Stimulated activated CD8-positive, alpha-beta memory T cell treated with anti-CD3 and anti-CD28 coated beads, Interleukin-7, amount 100 ng/mL, for 4 hours (primary cell): ENCODE results near the gene TGIF1.

Experiments
- DNase-seq, 2 donors: peaks; one replicate each; pipeline ENCODE4 v3.0.0-alpha.2; 2020; ENCODE audit warnings: low read depth in 2 of 2

TGIF1 gene

GRCh38 chr18:3482258-3482657 is 32.3 kb downstream of the TGIF1 start:
- no peak for DNase-seq

DNA sequence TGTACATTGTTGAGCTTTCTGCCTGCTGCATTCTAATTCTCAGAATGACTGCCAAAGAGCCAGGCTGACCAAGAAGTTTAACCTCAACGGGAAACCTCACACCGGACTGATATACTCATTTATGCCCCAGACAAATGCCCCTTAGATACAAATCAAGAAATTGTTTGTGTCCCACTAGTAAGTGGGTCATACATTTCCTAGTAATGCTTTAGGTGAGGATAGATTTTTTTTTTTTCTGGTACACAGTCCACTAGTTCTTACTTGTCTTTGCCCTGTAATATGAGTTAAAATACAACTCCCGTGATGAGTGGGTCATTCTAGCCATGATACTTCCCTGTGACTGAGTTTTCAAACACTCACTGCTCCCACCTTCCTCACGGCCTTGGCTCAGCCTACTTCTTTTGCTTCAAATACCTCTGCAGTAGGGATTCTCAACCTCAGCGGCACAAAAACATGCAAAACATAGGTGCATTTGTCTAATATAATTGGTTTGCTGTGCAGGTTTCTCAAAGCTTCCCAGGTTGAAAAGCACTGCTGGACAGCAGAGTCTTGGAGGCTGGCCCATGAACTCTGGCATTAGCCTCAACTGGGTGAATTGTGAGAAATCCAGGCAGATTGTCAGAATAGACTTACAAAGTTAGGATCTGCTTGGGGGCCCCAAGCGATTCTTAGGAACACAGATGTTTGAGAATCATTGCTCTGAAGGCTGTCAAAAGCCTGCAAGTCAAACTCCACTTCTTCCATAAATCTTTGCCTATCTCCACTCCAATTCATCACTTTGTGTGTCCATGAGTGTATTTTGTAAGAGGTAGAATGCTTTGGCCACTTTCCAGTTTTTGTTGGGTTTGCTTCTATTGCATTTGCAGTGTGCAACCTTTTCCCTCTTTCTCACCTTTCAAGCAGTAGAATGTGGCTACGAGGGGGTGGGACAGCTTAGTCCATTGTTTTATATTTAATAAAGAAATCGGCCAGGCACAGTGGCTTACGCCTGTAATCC is 35.5 kb downstream of the TGIF1 start:
- no peak for DNase-seq

DNA sequence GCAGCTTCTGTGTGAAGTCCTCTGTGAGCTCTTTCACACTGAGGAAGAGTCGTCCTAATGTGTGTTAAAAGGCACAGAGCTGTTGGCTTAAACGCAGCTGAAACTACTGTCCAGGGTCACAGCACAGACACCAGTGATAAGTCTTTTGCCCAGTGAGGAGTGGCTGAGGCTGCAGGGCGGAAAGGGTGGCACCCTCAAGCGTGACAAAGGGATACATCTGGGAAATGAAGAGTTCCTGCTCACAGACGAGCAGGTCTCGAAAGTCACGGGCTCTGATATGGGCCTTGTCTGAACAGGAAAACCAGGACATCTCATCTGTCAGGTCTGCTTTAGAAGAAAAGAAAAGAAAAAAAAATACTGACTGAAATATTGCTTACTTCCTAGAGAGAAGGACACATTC is 36.5 kb downstream of the TGIF1 start:
- no peak for DNase-seq

DNA sequence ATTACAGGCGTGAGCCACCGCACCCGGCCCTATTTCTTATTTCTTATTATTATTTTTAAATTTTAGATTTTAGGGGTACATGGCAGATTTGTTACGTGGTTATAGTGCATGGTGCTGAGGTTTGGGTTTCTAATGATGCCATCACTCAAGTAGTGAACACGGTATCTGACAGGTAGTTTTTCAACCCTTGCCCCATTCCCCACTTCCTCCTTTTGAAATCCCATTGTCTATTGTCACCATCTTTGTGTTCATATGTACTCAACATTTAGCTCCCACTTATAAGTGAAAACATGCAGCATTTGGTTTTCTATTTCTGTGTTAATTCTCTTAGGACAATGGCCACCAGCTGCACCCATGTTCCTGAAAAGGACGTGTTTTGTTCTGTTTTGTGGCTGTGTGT is 39.5 kb downstream of the TGIF1 start:
- no peak for DNase-seq

GRCh38 chr18:3491981-3492555 is 42.1 kb downstream of the TGIF1 start:
- DNase-seq: no peak

DNA sequence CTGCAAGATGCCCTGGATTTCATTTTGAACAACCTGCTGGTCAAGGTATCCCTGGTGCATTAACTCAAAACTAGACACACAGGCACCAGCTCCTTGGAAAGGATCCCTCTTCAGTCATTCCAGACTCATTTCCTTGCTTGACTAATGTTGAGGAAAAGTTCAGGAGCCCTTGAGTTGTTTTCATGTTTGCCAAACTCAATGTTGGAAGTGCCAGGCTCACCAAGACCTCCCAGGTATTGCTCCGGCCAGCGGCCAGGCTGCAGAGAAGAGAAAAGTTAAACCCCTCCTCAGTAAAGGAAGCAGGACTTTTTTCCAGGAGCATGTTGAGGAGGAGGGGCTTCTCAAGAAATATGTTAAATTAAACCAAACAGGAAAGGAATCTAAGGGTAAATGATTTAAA is 42.7 kb downstream of the TGIF1 start:
- DNase-seq: no peak

DNA sequence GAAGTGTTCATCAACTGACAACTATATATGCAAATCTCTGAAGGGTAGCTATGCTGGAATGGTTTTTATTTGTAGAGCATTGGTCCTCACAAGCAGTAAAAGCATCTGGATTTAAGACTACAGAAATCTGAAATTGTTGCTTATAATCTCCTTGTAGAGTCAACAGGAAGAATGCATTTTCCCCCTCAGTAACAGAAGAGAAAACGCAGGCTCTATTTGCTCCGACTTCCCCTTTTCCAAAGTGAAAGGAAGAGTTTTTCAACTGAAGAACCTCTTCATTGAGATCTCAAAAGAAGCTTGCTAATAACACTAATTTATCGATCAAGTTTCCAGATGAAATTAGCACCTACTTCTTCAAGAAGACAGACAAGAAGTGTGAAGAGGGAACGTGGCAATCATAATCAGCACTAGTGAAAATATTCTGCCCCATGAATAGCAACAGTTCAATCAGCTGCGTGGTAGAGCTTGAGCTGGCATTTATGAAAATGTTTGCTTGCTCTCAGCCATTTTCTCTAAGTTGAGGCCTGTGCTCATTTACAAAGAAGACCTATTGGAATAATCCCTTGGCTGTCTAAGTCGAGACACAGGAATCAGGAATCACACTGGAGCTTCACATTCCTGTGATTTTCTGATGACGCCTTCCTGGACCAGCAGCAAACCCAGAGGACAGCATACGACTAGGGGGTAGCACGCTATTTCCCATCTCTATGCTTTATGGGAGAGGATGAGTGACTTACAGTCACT is 43.7 kb downstream of the TGIF1 start:
- DNase-seq: no peak

DNA sequence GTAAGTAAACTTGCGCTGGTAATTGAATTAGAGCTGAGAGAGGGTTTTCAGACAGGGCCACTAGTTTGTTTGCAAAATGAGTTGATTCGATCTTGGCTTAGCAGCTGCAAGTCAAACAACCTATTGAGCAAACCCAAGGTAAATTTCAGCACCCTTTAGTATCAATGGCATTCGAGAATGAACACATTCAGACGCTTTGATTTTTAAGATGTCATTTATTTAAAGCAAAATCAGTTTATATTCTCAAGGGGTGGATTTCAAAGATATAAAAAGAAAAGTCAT is 44.2 kb downstream of the TGIF1 start:
- no peak for DNase-seq

DNA sequence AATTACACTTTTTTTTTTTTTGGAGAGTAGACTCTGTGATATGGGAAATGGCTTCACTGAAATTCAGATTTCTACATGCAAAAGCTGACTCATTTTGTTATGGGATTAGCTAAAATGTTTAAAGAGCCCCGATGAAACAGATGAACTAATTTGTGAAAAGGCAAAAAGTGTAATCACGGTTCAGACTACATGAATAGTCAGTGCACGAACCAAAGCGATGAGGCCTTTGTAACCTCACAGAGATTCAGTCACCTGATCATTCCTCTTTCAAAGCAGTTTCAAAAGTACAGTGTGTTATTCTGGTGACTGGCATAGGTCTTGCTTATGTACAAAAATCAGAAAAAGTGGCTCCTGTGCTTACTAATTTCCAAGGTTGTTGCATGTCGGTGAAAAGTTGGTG is 44.6 kb downstream of the TGIF1 start:
- no peak for DNase-seq

DNA sequence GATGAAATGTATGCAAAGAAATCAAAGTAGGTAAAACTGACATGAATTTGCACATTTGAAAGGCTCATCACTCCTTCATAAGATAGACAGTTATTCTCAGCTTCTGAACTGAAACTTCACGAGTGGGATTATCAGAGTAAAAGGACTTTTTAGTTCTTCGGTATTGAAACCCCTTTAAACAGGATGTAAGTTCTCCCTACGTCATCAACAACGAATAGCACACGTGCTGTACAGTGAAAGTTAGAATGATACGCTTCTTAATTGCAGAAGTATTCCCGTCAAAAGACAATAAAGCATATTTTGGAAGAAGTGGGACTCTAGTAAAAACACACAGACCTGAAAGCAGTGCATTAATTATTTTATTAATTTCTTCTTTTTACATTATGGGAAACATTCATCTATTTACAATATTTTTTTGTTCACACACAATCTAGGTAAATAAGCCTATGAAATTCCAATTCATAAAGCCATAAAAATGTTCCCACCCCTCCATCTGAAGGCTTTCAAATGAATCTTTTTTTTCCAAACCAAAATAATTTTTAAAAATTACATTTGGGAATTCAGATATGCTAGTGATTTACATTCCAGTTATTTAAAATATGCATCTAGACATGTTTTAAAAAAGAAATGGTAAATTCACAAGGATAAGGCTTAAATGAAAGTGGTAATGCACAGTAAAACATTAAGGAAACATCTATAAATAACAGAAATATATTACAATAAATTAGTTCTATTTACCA is 45.9 kb downstream of the TGIF1 start:
- DNase-seq: no peak

DNA sequence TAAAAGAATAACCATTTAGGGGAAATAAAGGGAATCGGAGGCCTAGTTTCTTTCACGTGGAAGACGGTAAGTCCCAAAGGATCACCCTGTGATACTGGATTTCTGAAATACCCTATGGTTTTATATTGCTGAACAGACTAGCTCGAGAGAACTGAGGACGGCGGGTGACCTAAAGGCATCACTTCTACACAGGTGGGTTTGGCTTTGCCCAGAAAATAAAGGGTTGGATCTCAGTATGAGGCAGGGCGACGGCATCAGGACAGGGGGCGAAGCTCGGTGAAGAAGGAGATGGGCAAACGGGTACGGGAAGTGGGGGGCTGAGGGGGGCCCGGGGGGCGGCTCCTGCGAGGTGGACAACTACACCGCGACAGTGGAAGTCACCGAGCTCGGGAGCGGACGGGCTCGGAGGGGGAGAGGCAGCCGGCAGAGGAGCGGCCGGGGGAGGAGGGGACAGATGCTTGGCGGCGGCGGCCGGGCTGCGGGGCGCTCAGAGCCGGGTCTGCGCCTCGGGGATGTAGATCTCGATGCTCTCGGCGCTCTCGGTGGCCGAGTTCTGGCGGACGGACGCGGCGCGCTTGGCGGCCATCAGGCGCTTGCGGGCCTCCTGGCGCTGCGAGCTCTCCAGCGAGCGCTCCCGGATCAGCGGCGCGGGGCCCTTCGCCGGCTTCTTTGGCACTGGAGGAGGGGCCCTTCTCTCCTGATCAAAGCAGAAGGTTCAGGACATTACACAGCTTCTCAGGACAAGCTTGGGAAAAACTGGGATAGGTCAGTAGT is 48.9 kb downstream of the TGIF1 start:
- no peak for DNase-seq

- no peak for DNase-seq
Observed at GRCh38 chr18:3499501-3499900, 49.5 kb downstream of the TGIF1 start.

DNA sequence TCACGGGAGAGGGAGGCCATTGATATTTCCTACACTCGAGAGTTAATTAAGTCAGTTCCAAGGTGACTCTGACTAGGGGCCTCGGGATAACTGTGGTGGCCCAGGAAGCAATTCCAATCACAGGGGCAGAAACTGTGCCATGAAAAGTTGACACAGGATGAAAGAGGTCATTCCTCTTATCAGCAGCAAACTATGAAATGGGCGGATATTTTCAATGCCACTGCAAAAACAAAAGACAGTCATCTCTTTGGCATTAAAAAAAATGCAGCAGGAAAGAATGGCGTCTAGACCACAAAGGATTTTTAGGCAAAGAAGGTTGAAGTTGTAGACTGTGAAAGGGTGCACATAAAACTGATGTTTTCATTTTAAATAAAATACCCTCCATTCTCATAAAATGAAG is 50.0 kb downstream of the TGIF1 start:
- no peak for DNase-seq

GRCh38 chr18:3502650-3503049 is 52.7 kb downstream of the TGIF1 start:
- no peak for DNase-seq

DNA sequence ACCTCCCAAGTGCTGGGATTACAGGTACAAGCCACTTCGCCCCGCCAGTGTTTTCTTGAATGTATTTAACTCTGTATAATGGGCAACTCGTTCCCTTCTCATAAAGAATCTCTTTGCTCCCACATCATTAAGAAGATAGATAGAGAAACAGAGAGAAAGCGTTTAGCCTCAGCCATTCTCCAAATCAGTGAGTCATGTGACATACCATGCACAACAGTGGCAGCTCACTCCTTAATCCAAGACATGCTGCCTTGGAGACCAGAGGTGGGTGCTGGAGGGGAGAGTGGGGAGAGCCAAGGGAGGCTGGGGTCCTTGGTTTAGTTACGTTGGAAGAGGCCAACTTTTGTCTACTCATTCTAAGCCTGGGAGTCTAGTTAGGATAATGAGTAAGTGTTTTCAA is 54.7 kb downstream of the TGIF1 start:
- no peak for DNase-seq

DNA sequence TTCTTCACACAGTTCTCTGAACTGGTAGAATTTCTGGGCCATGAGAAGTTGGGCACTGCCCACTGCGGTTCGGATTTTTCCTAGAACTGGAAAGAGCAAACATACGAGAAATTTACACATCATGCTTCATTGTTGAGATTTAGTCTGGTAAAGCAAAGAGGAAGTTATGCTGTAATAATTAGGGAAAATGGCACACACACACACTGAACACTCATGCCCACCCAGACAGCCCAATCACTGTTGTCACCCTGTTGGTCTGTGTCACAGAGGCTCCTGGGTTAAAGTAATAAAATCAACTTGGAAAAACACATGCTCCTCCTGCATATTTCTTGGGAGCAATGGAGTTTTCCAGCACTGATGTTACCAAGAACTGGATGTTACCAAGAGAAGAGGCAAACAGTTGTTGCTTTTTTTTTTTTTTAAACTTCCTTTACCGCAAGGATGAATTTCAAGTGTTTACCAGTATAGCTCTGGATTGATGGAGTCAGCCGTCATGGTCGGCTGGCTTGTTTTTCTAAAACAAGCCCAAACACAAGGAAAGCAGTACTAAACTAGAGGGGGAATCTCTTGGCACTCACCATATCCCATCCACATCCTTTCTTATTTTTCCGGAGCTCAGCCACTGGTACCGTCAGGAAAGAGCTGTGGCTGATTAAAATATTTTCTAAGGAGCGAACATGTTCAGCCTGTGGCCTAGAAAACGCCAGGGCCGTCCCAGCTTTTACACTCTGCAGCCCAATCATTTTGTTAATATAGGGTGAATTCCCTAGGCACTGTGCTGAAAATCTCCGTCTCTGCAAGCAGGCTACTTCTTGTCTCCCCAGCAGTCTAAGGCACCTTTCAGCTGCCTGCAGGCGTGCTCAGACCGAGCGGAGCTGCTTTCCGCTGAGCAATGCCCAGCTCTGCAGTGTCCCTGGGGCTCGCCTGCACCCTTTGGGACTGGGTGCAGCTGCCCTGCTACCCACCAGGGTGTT is 58.9 kb downstream of the TGIF1 start:
- DNase-seq: no peak
